IPS DF 6.9 (cell line): Measurements from ENCODE around the gene MTCP1.

ENCODE experiments used
- DNase-seq: peaks from one replicate; pipeline ENCODE4 v3.0.0-alpha.2; 2013; ENCODE audit warnings: low read depth, low spot score
- H3K27ac ChIP-seq: one replicate; pipeline ENCODE4 v1.5.1; 2013; ENCODE audit warnings: low read length, control low read depth
- H3K27me3 ChIP-seq: 2 replicates; pipeline ENCODE4 v1.6.1; 2013; ENCODE audit warnings: mild to moderate bottlenecking, low read length; ENCODE audit not compliant: control insufficient read depth, insufficient read depth
- H3K36me3 ChIP-seq: 2 replicates; pipeline ENCODE4 v1.6.1; 2013; ENCODE audit warnings: low read length; ENCODE audit not compliant: control insufficient read depth, insufficient read depth
- H3K4me1 ChIP-seq: 2 replicates; pipeline ENCODE4 v1.6.1; 2013; ENCODE audit warnings: low read length; ENCODE audit not compliant: control insufficient read depth, insufficient read depth
- H3K4me3 ChIP-seq: 2 replicates; pipeline ENCODE4 v1.5.1; 2013; ENCODE audit warnings: mild to moderate bottlenecking, low read length
- H3K9me3 ChIP-seq: 2 replicates; pipeline ENCODE4 v1.6.1; 2013; ENCODE audit warnings: low read length, inconsistent platforms; ENCODE audit not compliant: control insufficient read depth, insufficient read depth
- WGBS: extraction: QIAGEN DNeasy Blood & Tissue Kit; methylation state at CpG from one replicate; pipeline ENCODE4 v1.1.7; 2013; ENCODE audit warnings: mixed read lengths, missing lambda C conversion rate; ENCODE audit not compliant: insufficient read length, insufficient coverage; 5-methylcytosine and 5-hydroxymethylcytosine counted together

MTCP1 gene

GRCh38 chrX:155070975-155071693 is at the start of gene MTCP1, which contains the start of the genes BRCC3 and CMC4:
MTCP1 (minus strand) TSS chrX:155071136; CDS start chrX:155066010, 5,126 bp downstream.
BRCC3 (plus strand) TSS chrX:155071508; CDS start chrX:155071528, 20 bp downstream.
CMC4 (minus strand) TSS chrX:155071136; CDS start chrX:155064023, 7,113 bp downstream.
- no peaks in the 10 kb centered on the region; the same call in 1 of the 2 replicates for H3K36me3 ChIP-seq
- no peak within 1 kb of the TSS for H3K27ac ChIP-seq
- no peaks in the 10 kb centered on the region for H3K27me3 ChIP-seq
- no CpG with 5 or more reads among the region's 81 CpGs for WGBS
- no peaks in the 10 kb centered on the region for H3K4me1 ChIP-seq
- peak within 1 kb of the TSS; percentile 73 for H3K4me3 ChIP-seq
- H3K9me3 ChIP-seq: no peaks in the 10 kb centered on the region
- peak; percentile 37 for DNase-seq

- no peak for DNase-seq
- no peaks in the 10 kb centered on the region for H3K36me3 ChIP-seq
- no peak overlapping the region for H3K27ac ChIP-seq
- H3K27me3 ChIP-seq: no peaks in the 10 kb centered on the region
- no peak overlapping the region for H3K4me3 ChIP-seq
- no peaks in the 10 kb centered on the region for H3K4me1 ChIP-seq
- no CpG with 5 or more reads among the region's 1 CpG for WGBS
- no peaks in the 10 kb centered on the region for H3K9me3 ChIP-seq
Measured at GRCh38 chrX:155115174-155115819, 44.4 kb upstream of the MTCP1 start.

GRCh38 chrX:155113097-155113496 is 42.2 kb upstream of the MTCP1 start:
- DNase-seq: no peak
- Histone ChIP-seq H3K27ac (no peak overlapping the region), H3K9me3 (no peaks in the 10 kb centered on the region), H3K36me3 (no peaks in the 10 kb centered on the region), H3K27me3 (no peaks in the 10 kb centered on the region), H3K4me1 (no peaks in the 10 kb centered on the region), H3K4me3 (no peak overlapping the region)
- no CpG with 5 or more reads among the region's 4 CpGs for WGBS

- Histone ChIP-seq H3K4me3 (no peak overlapping the region), H3K4me1 (no peaks in the 10 kb centered on the region), H3K27ac (no peak overlapping the region), H3K27me3 (no peaks in the 10 kb centered on the region), H3K9me3 (no peaks in the 10 kb centered on the region), H3K36me3 (no peaks in the 10 kb centered on the region)
- no CpG with 5 or more reads among the region's 3 CpGs for WGBS
- DNase-seq: no peak
Measured at GRCh38 chrX:155112171-155112570, 41.2 kb upstream of the MTCP1 start.

GRCh38 chrX:155108427-155108826 is 37.5 kb upstream of the MTCP1 start:
- Histone ChIP-seq H3K27me3 (no peaks in the 10 kb centered on the region), H3K27ac (no peak overlapping the region), H3K36me3 (no peaks in the 10 kb centered on the region), H3K4me1 (no peaks in the 10 kb centered on the region), H3K4me3 (no peak overlapping the region), H3K9me3 (no peaks in the 10 kb centered on the region)
- DNase-seq: no peak

- Histone ChIP-seq H3K27ac (no peak overlapping the region), H3K4me3 (no peak overlapping the region), H3K36me3 (no peaks in the 10 kb centered on the region), H3K9me3 (no peaks in the 10 kb centered on the region), H3K4me1 (no peaks in the 10 kb centered on the region), H3K27me3 (no peaks in the 10 kb centered on the region)
- DNase-seq: no peak
- no CpG with 5 or more reads among the region's 2 CpGs for WGBS
Measured at GRCh38 chrX:155105919-155106318, 35.0 kb upstream of the MTCP1 start.

- no peak for DNase-seq
- Histone ChIP-seq H3K9me3 (no peaks in the 10 kb centered on the region), H3K4me1 (no peaks in the 10 kb centered on the region), H3K4me3 (no peak overlapping the region), H3K36me3 (no peaks in the 10 kb centered on the region; the same call in 1 of the 2 replicates), H3K27ac (no peak overlapping the region), H3K27me3 (no peaks in the 10 kb centered on the region)
- no CpG with 5 or more reads among the region's 4 CpGs for WGBS
Measured at GRCh38 chrX:155094468-155095061, 23.6 kb upstream of the MTCP1 start.

- H3K36me3 ChIP-seq: no peaks in the 10 kb centered on the region; the same call in 1 of the 2 replicates
- H3K4me1 ChIP-seq: no peaks in the 10 kb centered on the region
- WGBS: 100% methylated on average over 2 of the region's 26 CpGs
- DNase-seq: no peak
- no peaks in the 10 kb centered on the region for H3K9me3 ChIP-seq
- no peak overlapping the region for H3K4me3 ChIP-seq
- no peaks in the 10 kb centered on the region for H3K27me3 ChIP-seq
- no peak overlapping the region for H3K27ac ChIP-seq
Measured at GRCh38 chrX:155086961-155087735, 16.2 kb upstream of the MTCP1 start.

GRCh38 chrX:155086202-155086840 is 15.4 kb upstream of the MTCP1 start:
- no CpG with 5 or more reads among the region's 24 CpGs for WGBS
- H3K9me3 ChIP-seq: no peaks in the 10 kb centered on the region

More at GRCh38 chrX:155086202-155086840, 15.4 kb upstream of the MTCP1 start:
- no peaks in the 10 kb centered on the region; the same call in 1 of the 2 replicates for H3K36me3 ChIP-seq
- no peak overlapping the region for H3K4me3 ChIP-seq
- peak; percentile 50 for DNase-seq
- no peak overlapping the region for H3K27ac ChIP-seq
- no peaks in the 10 kb centered on the region for H3K4me1 ChIP-seq
- no peaks in the 10 kb centered on the region for H3K27me3 ChIP-seq
